ENCODE measurements around the gene MUS81. TPM values are rescaled to one million over a fixed set of nuclear protein-coding genes. Genes with fewer than 3 reads are reported as not detected.

The MUS81 gene
- total RNA-seq, 1 donor from 2014 or later: 36.8 TPM

GRCh38 chr11:65886826-65887722 lies 26.8 kb downstream of the MUS81 start:
- no peak overlapping the region for H2AFZ ChIP-seq (replicated peaks)
- DNase-seq (ENCODE audit: low spot score): no peak
- H3K27me3 ChIP-seq: peaks cover 18% of the 10 kb centered on the region
- H3K27me3 Mint-ChIP-seq (ENCODE audit: insufficient read depth, low read depth): peaks cover 2% of the 10 kb centered on the region
- peaks cover 4% of the 10 kb centered on the region for H3K36me3 ChIP-seq
- peaks cover 43% of the 10 kb centered on the region for H3F3A ChIP-seq (ENCODE audit: low read depth)
- peak overlapping the region; percentile 98 for H3K4me3 Mint-ChIP-seq
- no peak overlapping the region for H3K27ac Mint-ChIP-seq
- H3K4me2 ChIP-seq: peak overlapping the region; percentile 98
- no peaks in the 10 kb centered on the region for H3K9me3 ChIP-seq (ENCODE audit: low read depth)
- peak overlapping the region; percentile 66 for H3K4me3 ChIP-seq
- H3K36me3 Mint-ChIP-seq: peaks cover 25% of the 10 kb centered on the region
- H3K27ac ChIP-seq: no peak overlapping the region
- H3K4me1 Mint-ChIP-seq: peaks cover 44% of the 10 kb centered on the region
- TF ChIP-seq CTCF (IDR thresholded peaks at IDR 0.05): no peak
- TF ChIP-seq EZH2 (IDR thresholded peaks at IDR 0.05): no peak
- H3K9ac ChIP-seq: peak overlapping the region; percentile 58
- peaks cover 17% of the 10 kb centered on the region for H4K20me1 ChIP-seq (ENCODE audit: low read depth)
- peaks cover 29% of the 10 kb centered on the region for H3K79me2 ChIP-seq (ENCODE audit: low read depth)
- peaks cover 19% of the 10 kb centered on the region for H3K4me1 ChIP-seq
- H3K9me3 Mint-ChIP-seq: no peaks in the 10 kb centered on the region

- Histone ChIP-seq H3K4me1 (peaks cover 21% of the 10 kb centered on the region), H4K20me1 (ENCODE audit: low read depth) (peaks cover 24% of the 10 kb centered on the region), H3K27me3 (peaks cover 18% of the 10 kb centered on the region), H3K27ac (peak overlapping the region; percentile 82), H3K4me3 (peak overlapping the region; percentile 66), H3K4me2 (peak overlapping the region; percentile 98), H3K36me3 (peaks cover 4% of the 10 kb centered on the region), H2AFZ (replicated peaks) (peak overlapping the region; percentile 59), H3F3A (ENCODE audit: low read depth) (peaks cover 49% of the 10 kb centered on the region), H3K9me3 (ENCODE audit: low read depth) (no peaks in the 10 kb centered on the region), H3K79me2 (ENCODE audit: low read depth) (peaks cover 31% of the 10 kb centered on the region), H3K9ac (peak overlapping the region; percentile 58)
- Mint-ChIP-seq H3K4me3 (peak overlapping the region; percentile 98), H3K4me1 (peaks cover 51% of the 10 kb centered on the region), H3K36me3 (peaks cover 21% of the 10 kb centered on the region), H3K27me3 (ENCODE audit: insufficient read depth, low read depth) (peaks cover 8% of the 10 kb centered on the region), H3K27ac (peak overlapping the region; percentile 91), H3K9me3 (no peaks in the 10 kb centered on the region)
- DNase-seq (ENCODE audit: low spot score): no peak
- TF ChIP-seq EZH2 (IDR thresholded peaks at IDR 0.05): no peak
- TF ChIP-seq EZH2phosphoT487 (IDR thresholded peaks at IDR 0.05): no peak
- TF ChIP-seq CTCF (IDR thresholded peaks at IDR 0.05): no peak
Measured at GRCh38 chr11:65887723-65888162, 27.5 kb downstream of the MUS81 start.

GRCh38 chr11:65888163-65888814 lies 28.1 kb downstream of the MUS81 start, which contains the start of gene FIBP:
TSS of gene FIBP (minus strand) at chr11:65888471. CDS start at chr11:65888418, 53 bp downstream.
- peaks cover 18% of the 10 kb centered on the region for H3K27me3 ChIP-seq
- Mint-ChIP-seq H3K27ac (peak within 1 kb of the TSS; percentile 91), H3K9me3 (no peaks in the 10 kb centered on the region), H3K36me3 (peaks cover 21% of the 10 kb centered on the region), H3K27me3 (ENCODE audit: insufficient read depth, low read depth) (peaks cover 8% of the 10 kb centered on the region), H3K4me1 (peaks cover 52% of the 10 kb centered on the region), H3K4me3 (peak within 1 kb of the TSS; percentile 98)
- DNase-seq (ENCODE audit: low spot score): peak; percentile 98
- peaks cover 4% of the 10 kb centered on the region for H3K36me3 ChIP-seq
- peaks cover 31% of the 10 kb centered on the region for H3K79me2 ChIP-seq (ENCODE audit: low read depth)
- no peak for TF ChIP-seq EZH2phosphoT487 (IDR thresholded peaks at IDR 0.05)
- peak; percentile 78 for TF ChIP-seq CTCF (IDR thresholded peaks at IDR 0.05)
- H3K9me3 ChIP-seq (ENCODE audit: low read depth): no peaks in the 10 kb centered on the region
- H3K27ac ChIP-seq: peak within 1 kb of the TSS; percentile 82
- H3K4me1 ChIP-seq: peaks cover 21% of the 10 kb centered on the region
- peaks cover 28% of the 10 kb centered on the region for H4K20me1 ChIP-seq (ENCODE audit: low read depth)
- H3K9ac ChIP-seq: peak within 1 kb of the TSS; percentile 58
- peak within 1 kb of the TSS; percentile 66 for H3K4me3 ChIP-seq
- peak within 1 kb of the TSS; percentile 87 for H2AFZ ChIP-seq (replicated peaks)
- peak within 1 kb of the TSS; percentile 98 for H3K4me2 ChIP-seq
- H3F3A ChIP-seq (ENCODE audit: low read depth): peaks cover 53% of the 10 kb centered on the region
